NB4 (cell line): ENCODE data around the gene RBM42.

Experiments
- DNase-seq: peaks from one replicate; pipeline ENCODE4 v3.0.0; 2010; ENCODE audit warnings: low read depth
- H3K4me3 ChIP-seq: one replicate; pipeline ENCODE4 v1.5.1; 2011; ENCODE audit warnings: mild to moderate bottlenecking, low read depth, low read length, moderate library complexity
- MYC ChIP-seq: IDR thresholded peaks from 2 replicates; pipeline ENCODE4 v1.6.1; 2011; ENCODE audit warnings: low read depth, low read length
- POLR2A ChIP-seq: IDR thresholded peaks from 2 replicates; pipeline ENCODE4 v1.6.1; 2011; ENCODE audit warnings: mild to moderate bottlenecking; ENCODE audit not compliant: insufficient read length; ENCODE audit errors: extremely low read depth
- TF ChIP-seq, protein P1 (sequence below): IDR thresholded peaks from 2 replicates; pipeline ENCODE4 v1.6.1; 2011; ENCODE audit warnings: low read depth, low read length
- TF ChIP-seq, protein P2 (sequence below): IDR thresholded peaks from one replicate; pipeline ENCODE4 v1.5.1; 2012; ENCODE audit warnings: low read depth, low read length

RBM42 gene

DNA sequence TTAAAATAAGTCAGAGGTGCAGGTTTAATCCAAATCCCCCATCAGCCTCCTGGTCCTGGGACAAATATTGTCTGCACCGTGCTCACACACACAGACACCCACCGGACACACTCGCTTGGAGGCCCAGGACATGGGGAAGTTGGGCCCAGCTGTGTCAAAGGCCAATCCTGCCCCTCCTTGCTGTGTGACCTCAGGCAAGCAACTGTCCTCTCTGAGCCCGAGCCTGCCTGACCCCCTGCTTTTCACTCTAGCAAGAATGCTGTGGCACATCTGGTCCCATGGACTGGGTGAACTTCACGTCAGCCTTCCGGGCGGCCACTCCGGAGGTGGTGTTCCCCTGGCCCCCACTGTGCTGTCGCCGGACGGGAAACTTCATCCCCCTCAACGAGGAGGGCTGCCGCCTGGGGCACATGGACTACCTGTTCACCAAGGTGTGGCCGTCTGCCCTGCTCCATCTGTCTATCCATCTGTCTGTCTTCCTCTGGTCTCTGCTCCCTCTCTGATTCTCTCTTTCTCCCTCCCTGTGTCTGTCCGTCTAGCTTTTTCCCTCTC, 46.8 kb downstream of the RBM42 start:
- DNase-seq = no peak
- TF ChIP-seq MYC (no peak), POLR2A (no peak)
- TF ChIP-seq, protein P1, sequence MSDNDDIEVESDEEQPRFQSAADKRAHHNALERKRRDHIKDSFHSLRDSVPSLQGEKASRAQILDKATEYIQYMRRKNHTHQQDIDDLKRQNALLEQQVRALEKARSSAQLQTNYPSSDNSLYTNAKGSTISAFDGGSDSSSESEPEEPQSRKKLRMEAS = no peak
- TF ChIP-seq, protein P2, sequence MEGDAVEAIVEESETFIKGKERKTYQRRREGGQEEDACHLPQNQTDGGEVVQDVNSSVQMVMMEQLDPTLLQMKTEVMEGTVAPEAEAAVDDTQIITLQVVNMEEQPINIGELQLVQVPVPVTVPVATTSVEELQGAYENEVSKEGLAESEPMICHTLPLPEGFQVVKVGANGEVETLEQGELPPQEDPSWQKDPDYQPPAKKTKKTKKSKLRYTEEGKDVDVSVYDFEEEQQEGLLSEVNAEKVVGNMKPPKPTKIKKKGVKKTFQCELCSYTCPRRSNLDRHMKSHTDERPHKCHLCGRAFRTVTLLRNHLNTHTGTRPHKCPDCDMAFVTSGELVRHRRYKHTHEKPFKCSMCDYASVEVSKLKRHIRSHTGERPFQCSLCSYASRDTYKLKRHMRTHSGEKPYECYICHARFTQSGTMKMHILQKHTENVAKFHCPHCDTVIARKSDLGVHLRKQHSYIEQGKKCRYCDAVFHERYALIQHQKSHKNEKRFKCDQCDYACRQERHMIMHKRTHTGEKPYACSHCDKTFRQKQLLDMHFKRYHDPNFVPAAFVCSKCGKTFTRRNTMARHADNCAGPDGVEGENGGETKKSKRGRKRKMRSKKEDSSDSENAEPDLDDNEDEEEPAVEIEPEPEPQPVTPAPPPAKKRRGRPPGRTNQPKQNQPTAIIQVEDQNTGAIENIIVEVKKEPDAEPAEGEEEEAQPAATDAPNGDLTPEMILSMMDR = no peak
- no peak overlapping the region for H3K4me3 ChIP-seq
